ENCODE data around the gene C2orf80.
"Not testable (repeated sequence)": the region's sequence is repeated elsewhere in the genome, so short reads cannot be mapped to it uniquely, and the experiment has no call there.

The C2orf80 gene

DNA sequence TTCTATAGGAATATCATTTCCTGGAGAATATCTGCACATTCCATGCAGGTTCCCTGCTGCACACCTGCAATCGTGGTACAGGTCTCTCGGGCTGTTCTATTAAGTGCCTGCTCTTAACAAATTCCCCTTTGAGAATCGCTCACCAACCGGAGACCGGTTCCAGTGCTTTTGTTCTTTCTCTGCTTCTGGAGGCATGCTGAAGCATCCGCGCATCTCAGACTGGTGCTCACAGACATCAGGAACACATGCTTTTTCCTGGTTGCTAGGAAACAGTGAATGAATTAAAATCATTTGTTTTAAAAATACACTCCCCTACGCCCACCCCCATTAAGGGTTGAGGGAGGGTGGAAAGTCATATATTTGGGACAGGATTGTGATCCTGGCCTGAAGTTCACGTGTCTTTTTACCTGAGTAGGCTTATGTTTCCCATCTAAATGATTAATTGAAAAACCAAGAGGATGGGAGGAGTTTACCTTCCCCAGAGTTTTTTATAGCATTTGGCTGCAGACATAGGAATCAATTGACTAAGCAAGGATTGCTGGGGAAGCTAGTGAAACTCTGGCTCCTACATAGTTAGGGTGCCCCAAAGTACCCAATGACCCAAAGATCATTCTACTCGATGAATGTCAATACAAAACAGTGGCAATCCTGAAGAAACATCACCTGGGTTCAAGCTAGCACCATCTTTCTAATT lies at the start of gene C2orf80:
Gene C2orf80, minus strand, starts transcription at position 221 of the 694 bp plus-strand sequence. CDS start 3,044 bp downstream, outside the sequence.
- no peak for DNase-seq

- no peak for DNase-seq
Measured at GRCh38 chr2:208235860-208236259, 46.0 kb upstream of the C2orf80 start.

DNA sequence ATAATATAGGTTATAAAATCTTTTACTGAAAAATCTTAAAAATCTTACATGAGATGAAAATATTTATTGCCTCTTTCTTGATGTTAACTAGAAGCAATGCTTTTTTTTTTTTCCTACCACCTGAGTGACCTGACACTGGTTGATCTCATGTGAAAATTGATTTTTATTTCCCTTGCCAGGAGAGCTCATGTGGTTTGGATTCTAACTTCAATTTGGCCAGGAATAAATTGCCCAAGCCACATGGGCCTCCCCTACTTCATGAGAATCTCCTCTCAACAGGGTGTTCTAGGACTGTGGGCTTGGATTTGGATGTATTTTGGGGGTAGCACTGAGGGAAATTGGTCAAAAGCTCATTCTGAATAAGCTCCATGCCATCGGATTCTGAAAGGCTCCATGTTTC lies 45.0 kb upstream of the C2orf80 start:
- no peak for DNase-seq

- DNase-seq = no peak
Measured at GRCh38 chr2:208228476-208228875, 38.6 kb upstream of the C2orf80 start.

GRCh38 chr2:208227581-208228232 lies 37.9 kb upstream of the C2orf80 start:
- no peak for DNase-seq

DNA sequence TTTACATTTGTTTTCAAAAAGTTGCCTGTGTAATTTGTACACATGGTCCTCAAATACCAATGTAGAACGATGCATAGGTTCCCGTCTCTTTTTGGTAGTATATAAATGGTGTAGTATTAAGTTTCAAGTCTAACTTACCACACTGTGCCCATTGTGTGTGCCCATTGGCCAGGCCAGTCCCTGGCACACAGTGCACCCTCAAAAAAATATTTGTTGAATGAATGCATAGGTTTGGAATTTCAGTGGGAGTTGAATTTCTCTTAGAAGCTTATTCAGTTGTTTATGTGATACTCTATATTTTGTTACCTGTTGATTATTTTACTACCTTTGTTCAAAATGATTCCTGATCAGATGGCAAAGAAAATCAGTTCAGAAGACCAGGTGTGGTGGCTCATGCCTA lies 35.0 kb upstream of the C2orf80 start:
- DNase-seq = no peak

GRCh38 chr2:208222351-208222750 lies 32.5 kb upstream of the C2orf80 start:
- DNase-seq = no peak

DNA sequence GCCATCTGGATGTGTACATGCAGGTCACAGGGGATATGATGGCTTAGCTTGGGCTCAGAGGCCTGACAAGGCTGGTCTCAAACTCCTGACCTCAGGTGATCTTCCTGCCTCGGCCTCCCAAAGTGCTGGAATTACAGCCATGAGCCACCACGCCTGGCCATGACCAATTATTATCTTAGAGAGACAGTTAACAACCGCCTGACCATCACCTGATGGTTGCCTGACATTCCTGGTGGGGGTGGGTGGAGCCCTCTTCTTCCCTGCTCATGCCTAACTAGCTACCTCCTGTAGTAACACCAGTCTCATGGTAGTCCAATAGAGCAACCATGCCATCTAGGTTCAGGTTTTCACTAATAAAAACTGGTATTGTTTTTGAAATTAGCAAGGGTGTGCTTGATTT lies 32.0 kb upstream of the C2orf80 start:
- DNase-seq = not testable (repeated sequence)

DNA sequence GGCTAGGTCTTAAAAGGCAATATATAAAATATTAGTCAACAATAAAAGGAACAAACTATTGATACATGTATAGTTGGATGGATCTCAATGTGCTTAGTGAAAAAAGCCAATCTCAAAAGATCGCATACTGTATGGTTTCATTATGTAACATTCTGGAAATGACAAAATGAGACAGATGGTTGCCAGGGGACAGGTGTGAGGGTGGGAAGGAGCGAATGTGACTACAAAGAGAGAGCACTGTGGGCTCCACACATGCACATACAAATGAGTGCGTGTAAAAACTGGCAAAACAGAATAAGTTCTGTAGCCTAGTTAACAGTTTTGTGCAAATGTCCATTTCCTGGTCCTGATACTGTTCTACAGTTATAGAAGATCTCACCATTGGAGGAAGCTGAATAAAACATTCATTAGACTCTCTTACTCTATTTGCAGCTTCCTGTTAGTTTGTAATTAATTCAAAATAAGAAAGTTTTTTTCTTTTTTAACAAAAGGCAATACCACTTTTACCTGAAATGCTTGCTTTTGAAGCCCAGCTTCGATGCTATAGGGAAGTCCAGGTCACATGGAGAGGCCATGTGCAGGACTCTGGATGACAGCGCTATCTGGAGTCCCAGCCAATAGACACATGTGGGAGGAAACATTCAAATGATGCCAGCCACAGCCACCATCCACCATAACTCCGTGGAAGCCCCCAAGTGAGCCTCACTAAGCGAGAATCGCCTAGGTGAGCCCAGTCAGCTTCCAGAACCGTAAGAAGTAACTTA lies 21.0 kb upstream of the C2orf80 start:
- no peak for DNase-seq

DNA sequence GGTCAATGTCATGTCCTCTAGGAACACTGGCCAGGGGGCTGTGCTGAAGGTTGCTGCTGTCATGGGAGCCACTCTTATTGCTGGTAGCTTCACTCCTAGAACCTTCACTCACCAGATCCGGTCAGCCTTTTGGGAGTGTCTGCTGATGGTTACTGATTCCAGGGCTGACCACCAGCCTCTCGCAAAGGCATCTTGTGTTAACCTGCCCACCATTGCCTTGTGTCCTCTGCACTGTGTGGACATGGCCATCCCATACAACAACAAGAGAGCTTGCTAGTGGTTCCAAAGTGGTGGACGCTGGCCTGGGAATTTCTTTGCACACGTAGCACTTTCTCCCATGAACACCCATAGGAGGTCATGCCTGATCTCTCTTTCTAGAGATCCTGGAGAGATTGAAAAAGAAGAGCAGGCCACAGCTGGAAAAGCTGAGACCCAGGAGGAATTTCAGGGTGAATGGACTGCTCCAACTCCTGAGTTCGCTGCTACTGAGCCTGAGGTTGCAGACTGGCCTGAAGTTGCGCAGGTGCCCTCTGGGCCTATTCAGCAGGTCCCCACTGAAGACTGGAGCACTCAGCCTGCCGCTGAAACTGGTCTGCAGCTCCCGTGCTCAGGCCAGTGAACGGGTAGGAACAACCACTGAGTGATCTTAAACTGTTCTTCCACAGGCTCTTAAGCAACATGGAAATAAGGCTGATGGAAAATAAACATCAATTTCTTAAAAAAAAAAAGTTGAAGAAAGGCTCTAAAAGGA lies 18.7 kb upstream of the C2orf80 start:
- no peak for DNase-seq

DNA sequence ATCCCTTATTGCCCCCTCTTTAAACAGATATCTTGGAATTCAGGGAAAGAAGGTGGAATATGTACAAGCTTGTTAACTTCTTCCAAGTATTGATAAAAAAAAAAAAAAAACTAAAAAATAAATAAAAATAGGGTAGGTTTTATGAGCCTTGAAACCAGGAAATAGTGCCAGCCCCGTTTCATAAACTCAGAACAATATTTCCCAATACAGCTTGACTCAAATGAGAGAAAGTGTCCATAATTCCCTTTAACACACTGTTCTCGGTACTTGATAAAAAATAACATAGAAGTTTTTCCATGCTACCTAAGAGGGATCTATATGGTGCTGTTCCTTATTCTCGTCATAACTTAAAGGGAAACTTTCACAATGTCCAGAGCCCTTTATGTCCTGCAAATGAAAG lies 17.9 kb upstream of the C2orf80 start:
- no peak for DNase-seq

DNA sequence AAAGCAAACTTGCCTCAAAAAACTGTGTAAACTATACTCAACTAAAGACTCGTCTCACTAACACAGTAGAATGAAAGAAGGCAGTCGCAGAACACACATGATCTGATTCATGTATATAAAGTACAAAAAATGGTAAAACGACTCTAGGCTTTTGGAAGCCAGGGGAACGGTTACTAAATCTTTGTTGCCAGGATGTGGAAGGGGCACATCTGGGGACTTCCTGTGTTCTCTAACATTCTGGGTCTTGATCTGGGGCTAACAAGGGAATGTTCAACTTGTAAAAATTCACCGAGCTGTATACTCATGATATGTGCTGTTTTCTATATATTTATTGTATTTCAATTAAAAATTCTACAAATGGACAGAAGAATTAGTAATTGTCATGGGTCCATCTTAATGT lies 14.3 kb upstream of the C2orf80 start:
- no peak for DNase-seq

DNA sequence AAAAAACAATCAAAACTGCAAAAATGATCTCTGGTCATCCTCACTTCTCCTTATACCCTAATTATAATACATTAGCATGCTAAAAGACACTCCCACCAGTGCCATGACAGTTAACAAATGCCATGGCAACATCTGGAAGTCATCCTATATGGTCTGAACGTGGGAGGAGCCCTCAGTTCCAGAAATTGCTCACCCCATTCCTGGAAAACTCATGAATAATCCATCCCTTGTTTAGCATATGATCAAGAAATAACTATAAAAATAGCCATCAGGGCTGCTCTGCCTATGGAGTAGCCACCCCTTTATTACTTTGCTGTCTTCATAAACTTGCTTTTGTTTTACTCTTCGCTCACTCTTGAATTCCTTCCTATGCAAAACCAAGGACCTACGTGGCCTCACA lies 5.7 kb upstream of the C2orf80 start:
- no peak for DNase-seq

- no peak for DNase-seq
Measured at GRCh38 chr2:208192611-208193236, 2.9 kb upstream of the C2orf80 start.

DNA sequence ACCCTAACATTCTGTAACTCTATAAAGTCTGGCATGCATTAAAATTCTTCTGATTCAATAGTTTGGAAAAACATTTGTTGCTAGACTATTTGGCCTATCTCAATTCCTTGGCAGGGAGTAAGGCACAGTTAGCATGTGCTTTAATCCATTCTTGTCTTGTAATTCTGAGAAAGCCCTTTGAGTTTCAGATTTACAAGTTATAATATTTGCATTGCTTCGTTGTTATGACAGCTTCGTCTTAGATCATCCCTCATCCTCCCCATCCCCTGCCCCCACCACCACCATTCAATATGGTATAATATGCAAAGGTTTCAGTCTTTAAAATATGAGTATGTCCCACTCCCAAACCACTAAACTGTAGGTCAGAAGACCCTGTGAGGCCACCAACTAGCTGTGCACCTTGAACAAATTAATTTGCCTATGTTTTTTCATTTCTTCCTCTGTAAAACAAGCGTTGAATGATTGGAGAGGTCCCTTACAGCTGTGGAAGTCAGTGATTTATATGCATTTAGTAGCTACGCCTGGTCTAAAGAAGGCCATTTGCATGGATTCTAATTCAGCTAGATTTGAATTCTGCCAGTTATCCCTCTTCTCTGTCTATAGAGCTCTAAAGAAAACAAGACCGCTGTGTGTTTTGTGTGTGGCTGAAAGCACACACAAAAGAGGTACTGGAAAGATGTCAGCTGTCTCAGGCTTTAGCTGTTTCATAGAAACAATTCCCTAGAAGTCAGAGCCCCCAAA lies 591 bp downstream of the C2orf80 start:
- no peak for DNase-seq

GRCh38 chr2:208186893-208187292 lies 2.9 kb downstream of the C2orf80 start:
- peak; percentile 19 for DNase-seq

DNA sequence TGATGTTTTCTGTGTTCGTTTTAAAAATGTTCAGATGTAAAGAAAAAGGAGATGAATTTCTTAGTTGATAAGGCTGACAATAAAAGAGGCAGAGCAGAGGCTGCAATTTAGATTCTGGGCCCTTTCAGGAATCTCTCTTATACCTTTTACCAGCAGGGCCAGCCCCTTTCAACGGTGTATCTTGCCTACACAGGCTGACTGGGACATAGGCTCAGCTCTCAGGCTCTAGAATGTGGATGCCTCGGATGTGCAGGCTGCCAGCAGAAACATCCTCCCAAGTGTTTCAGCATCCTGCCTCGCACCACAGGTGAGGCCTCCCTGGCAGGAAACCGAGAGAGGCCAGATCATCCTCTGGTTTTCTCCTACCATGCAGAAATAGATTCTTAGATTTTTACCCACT lies 3.4 kb downstream of the C2orf80 start:
- no peak for DNase-seq

DNA sequence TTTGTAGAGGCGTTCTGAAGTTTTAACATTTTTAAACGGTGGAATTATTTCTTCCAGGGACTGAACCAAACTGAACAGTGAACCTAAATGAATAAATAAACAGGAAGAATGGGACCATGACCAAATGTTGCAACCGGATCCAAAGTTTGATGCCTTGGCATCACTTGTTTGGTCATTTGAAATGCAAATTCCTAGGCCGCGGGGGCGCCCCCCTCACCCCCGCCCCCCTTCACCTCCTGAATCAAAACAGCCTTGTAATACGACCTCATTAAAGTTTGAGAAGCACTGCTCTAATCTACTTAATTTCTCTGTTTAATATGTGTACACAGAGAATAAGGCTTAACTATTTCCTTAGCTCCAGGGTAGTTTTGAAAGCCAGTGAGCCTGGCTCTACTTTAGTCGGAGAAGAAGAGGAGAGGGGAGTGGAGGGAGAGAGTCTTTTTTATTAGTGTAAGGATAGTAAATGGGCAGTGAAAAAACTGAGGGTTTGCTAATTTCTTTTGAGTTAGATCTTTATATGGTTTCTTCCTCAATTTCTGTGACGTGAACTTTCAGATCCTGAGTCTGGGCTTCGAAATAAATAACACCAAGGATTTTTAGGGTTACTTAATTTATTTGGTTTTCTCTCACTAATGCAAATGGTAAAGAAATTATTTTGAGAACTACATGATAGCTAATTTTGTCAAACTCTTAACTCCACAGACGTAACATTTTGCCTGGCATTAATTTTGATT lies 5.7 kb downstream of the C2orf80 start:
- DNase-seq = peak; percentile 80

DNA sequence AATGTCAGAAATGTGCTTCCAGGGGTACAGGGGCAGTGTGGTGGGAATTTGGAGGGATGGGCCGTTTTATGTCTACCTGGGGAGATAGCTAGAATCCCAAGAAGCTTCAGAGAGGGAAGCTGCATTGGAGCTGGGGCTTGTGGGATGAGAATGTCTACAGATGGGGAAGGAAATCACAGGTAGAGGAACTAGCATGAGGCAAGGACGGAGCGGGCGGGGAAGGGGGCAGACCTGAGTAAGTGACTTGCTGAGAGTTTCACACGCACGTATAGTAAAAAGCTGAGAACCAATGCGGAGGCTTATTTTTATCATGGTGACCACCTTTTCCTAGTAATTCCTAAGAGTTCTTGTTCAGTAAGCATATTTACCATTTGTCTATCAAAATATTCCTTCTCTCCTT lies 6.3 kb downstream of the C2orf80 start:
- peak; percentile 20 for DNase-seq

DNA sequence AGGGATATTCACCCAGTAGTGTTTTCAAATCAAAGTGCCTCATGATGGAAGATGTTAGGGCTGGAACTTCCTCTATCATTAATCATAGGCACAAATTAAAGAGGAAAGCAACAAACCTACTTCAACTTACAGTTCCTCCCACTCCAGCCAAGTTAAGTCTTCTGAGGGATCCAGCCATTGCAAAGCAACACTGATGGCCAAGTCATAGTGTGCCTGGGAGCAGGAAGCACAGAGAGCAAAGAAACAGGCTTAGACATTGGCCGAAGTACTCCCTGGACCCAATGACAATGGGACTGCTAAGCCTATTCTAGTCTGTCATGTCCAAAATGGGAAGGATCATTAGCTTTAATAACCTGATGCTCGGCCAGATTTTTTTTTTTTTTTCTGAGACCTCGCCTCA lies 7.0 kb downstream of the C2orf80 start:
- DNase-seq = peak; percentile 27

GRCh38 chr2:208179028-208179609 lies 10.7 kb downstream of the C2orf80 start:
- no peak for DNase-seq
